Measurements from ENCODE around the gene SLITRK2.

DNA sequence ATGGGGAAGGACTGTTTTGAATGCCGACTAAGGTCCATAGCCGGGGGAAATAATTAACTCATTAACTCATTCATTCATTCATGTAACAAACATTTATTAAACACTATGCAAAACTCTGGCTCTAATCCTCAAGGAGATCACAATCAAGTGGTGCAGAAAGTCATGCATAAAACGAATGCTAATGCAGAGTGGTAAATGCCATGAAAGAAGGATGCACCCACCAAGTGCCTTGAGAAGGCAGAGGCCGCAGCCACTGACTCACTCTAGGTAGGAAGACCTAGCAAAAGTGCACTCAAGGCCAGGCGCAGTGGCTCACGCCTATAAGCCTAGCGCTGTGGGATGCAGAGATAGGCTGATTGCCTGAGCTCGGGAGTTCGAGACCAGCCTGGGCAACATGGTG, 22.9 kb downstream of the SLITRK2 start:
- TF ChIP-seq, protein P1, sequence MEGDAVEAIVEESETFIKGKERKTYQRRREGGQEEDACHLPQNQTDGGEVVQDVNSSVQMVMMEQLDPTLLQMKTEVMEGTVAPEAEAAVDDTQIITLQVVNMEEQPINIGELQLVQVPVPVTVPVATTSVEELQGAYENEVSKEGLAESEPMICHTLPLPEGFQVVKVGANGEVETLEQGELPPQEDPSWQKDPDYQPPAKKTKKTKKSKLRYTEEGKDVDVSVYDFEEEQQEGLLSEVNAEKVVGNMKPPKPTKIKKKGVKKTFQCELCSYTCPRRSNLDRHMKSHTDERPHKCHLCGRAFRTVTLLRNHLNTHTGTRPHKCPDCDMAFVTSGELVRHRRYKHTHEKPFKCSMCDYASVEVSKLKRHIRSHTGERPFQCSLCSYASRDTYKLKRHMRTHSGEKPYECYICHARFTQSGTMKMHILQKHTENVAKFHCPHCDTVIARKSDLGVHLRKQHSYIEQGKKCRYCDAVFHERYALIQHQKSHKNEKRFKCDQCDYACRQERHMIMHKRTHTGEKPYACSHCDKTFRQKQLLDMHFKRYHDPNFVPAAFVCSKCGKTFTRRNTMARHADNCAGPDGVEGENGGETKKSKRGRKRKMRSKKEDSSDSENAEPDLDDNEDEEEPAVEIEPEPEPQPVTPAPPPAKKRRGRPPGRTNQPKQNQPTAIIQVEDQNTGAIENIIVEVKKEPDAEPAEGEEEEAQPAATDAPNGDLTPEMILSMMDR (conservative IDR thresholded peaks at IDR 0.05 in 1 of 2, IDR thresholded peaks at IDR 0.05 in 1 of 2; ENCODE audit: low read depth in 1 of 2, low read length in 2 of 2) = no peak
- TF ChIP-seq EZH2 (IDR thresholded peaks at IDR 0.05; ENCODE audit: low read length, missing control alignments) = no peak
